HepG2 (cell line): Measurements from ENCODE around the gene DNM3. TPM values are rescaled to one million over a fixed set of nuclear protein-coding genes. Genes with fewer than 3 reads are reported as not detected.

Source experiments
- ATAC-seq: fragments of 200-7000 bp; cut with Tn5 transposase; 3 replicates; pipeline ENCODE4 v1.9.1; 2020; ENCODE audit warnings: mild to moderate bottlenecking, moderate library complexity
- BruUV-seq: library from RNA; stranded (reverse); fragments of 400-500 nt; replicated peaks from 2 replicates; lab custom pipeline; 2021; lab: Mats Ljungman, UMichigan
- CTCF ChIA-PET: fragments of 300-600 bp; formaldehyde crosslinking; extraction: SDS; loops from one replicate; lab custom pipeline; 2021; ENCODE audit warnings: low total read pairs, inconsistent platforms, low intra/inter-chr PET ratio; lab: Yijun Ruan, JAX
- POLR2A ChIA-PET: fragments of 350-600 bp; sonication (Branson Sonifier 250); formaldehyde crosslinking; loops from one replicate; lab custom pipeline; 2020; ENCODE audit warnings: antibody characterized with exemption, inconsistent platforms; lab: Yijun Ruan, JAX
- DNase-seq: peaks from one replicate; pipeline ENCODE4 v3.0.0-alpha.2; 2015; ENCODE audit warnings: low spot score
- FAIRE-seq: peaks from 3 replicates; lab custom pipeline; 2011; peaks lifted over from hg19 to GRCh38; lab: Jason Lieb, UNC
- H2AFZ ChIP-seq: one replicate; pipeline ENCODE4 v1.6.1; 2011; ENCODE audit warnings: low read length, inconsistent platforms
- H3K27ac ChIP-seq: fragments of 300-600 bp; 3 replicates; pipeline ENCODE4 v1.8.0; 2011; ENCODE audit warnings: mixed run types, mild to moderate bottlenecking, mixed read lengths, low read length, inconsistent platforms; ENCODE audit not compliant: insufficient read depth; ENCODE audit errors: extremely low read length
- H3K27me3 ChIP-seq, 2 experiments: fragments of 200-600 bp in 1 of 2; 2 replicates in 1 of 2; 3 replicates in 1 of 2; pipeline versions ENCODE4 v1.6.0 to v1.8.0; 2011; ENCODE audit warnings: low read length in 2 of 2, mild to moderate bottlenecking in 2 of 2, moderate library complexity in 2 of 2, inconsistent platforms in 1 of 2; ENCODE audit not compliant: insufficient read depth in 2 of 2, control insufficient read depth in 1 of 2
- H3K36me3 ChIP-seq, 2 experiments: fragments of 200-600 bp in 1 of 2; replicated peaks in 1 of 2; 2 replicates in 1 of 2; 3 replicates in 1 of 2; pipeline versions ENCODE4 v1.5.1 to v1.8.0; 2011; ENCODE audit warnings: low read length in 2 of 2, inconsistent platforms in 1 of 2; ENCODE audit not compliant: insufficient read depth in 2 of 2, control insufficient read depth in 1 of 2
- H3K4me1 ChIP-seq: 2 replicates; pipeline ENCODE4 v1.5.1; 2012; ENCODE audit warnings: low read length, inconsistent platforms; ENCODE audit not compliant: insufficient read depth
- H3K4me2 ChIP-seq: 2 replicates; pipeline ENCODE4 v1.6.0; 2011; ENCODE audit warnings: low read depth, low read length, inconsistent platforms
- H3K4me3 ChIP-seq, 3 experiments: fragments of 200-600 bp in 1 of 3; sonication (generic), shearing (Covaris generic) in 1 of 3; replicated peaks in 1 of 3; 2 replicates each; pipeline ENCODE4 v1.5.1; 2011 to 2016; ENCODE audit warnings: low read length in 3 of 3, inconsistent platforms in 2 of 3, low read depth in 2 of 3, mild to moderate bottlenecking in 2 of 3, control low read depth in 1 of 3, mixed read lengths in 1 of 3; ENCODE audit not compliant: insufficient read depth in 1 of 3
- H3K79me2 ChIP-seq: one replicate; pipeline ENCODE4 v1.6.1; 2011; ENCODE audit warnings: low read length, inconsistent platforms; ENCODE audit not compliant: insufficient read depth
- H3K9ac ChIP-seq: 2 replicates; pipeline ENCODE4 v1.6.0; 2011; ENCODE audit warnings: mild to moderate bottlenecking, low read depth, low read length, inconsistent platforms; ENCODE audit not compliant: insufficient read depth
- H3K9me3 ChIP-seq: 2 replicates; pipeline ENCODE4 v1.5.1; 2012; ENCODE audit warnings: mild to moderate bottlenecking, low read length
- H4K20me1 ChIP-seq: 2 replicates; pipeline ENCODE4 v1.6.0; 2011; ENCODE audit warnings: inconsistent platforms, mild to moderate bottlenecking, low read length, moderate library complexity; ENCODE audit not compliant: insufficient read depth
- DZIP1 ChIP-seq: sonication (generic); formaldehyde crosslinking; IDR thresholded peaks from 2 replicates; pipeline ENCODE4 v1.5.0; 2020; ENCODE audit warnings: mild to moderate bottlenecking, missing genetic modification reagents
- FOXA3 ChIP-seq: IDR thresholded peaks from 2 replicates; pipeline ENCODE4 v1.6.1; 2016; ENCODE audit warnings: missing genetic modification reagents, missing compliant biosample characterization
- NR2F2 ChIP-seq: IDR thresholded peaks from 2 replicates; pipeline ENCODE4 v1.6.1; 2012; ENCODE audit warnings: low read depth, inconsistent platforms, borderline replicate concordance
- PPARG ChIP-seq: conservative IDR thresholded peaks from 2 replicates; pipeline ENCODE4 v1.6.1; 2016; ENCODE audit warnings: missing biosample characterization, missing genetic modification reagents
- SMYD3 ChIP-seq: sonication (generic); formaldehyde crosslinking; IDR thresholded peaks from 2 replicates; pipeline ENCODE4 v1.8.1; 2023; ENCODE audit warnings: mild to moderate bottlenecking, missing genetic modification reagents
- TBX2 ChIP-seq: sonication (generic); formaldehyde crosslinking; IDR thresholded peaks from 2 replicates; pipeline ENCODE4 v1.5.0; 2020; ENCODE audit warnings: missing genetic modification reagents, mild to moderate bottlenecking, borderline replicate concordance
- ZNF574 ChIP-seq: sonication (generic); formaldehyde crosslinking; IDR thresholded peaks from 2 replicates; pipeline ENCODE4 v1.4.0; 2020; ENCODE audit warnings: missing genetic modification reagents
- WGBS: methylation state at CpG from one replicate; pipeline ENCODE4 v1.1.6; 2017; ENCODE audit warnings: low lambda C conversion rate; 5-methylcytosine and 5-hydroxymethylcytosine counted together
- in situ Hi-C: cut with HindIII; loops from 2 replicates; pipeline ENCODE4 v1.10.0; 2017; ENCODE audit warnings: low pct_unique_long_range_greater_than_20kb; ENCODE audit not compliant: extremely low pct_ligation_motif_present
- intact Hi-C: fragments of 100-400 bp; cut with micrococcal nuclease; formaldehyde crosslinking; loops from one replicate; pipeline ENCODE4 v1.10.0; 2022; ENCODE audit not compliant: unreplicated experiment
- polyA plus RNA-seq, 8 experiments: library from polyadenylated mRNA; depleted of rRNA in 3 of 8; stranded (reverse) in 7 of 8; unstranded in 1 of 8; fragments of >200 nt; fragmentation: Illumina TruSeq in 4 of 8; extraction: Trizol in 4 of 8; gene quantifications; 2 replicates each; pipeline versions ENCODE4 v1.2.1 to v1.2.3, GENCODE V29; 2011 to 2016; ENCODE audit warnings: low read depth in 4 of 8, missing spikeins in 1 of 8, mixed read lengths in 1 of 8; ENCODE audit not compliant: insufficient read depth in 1 of 8
- total RNA-seq, 5 experiments: library from RNA; depleted of rRNA; stranded (reverse); fragments of >200 nt; fragmentation: Illumina TruSeq; extraction: Trizol; gene quantifications; 2 replicates each; pipeline ENCODE4 v1.2.3, GENCODE V29; 2016; ENCODE audit warnings: low read depth in 1 of 5

DNM3 gene
- total and polyA plus RNA-seq, 2 of the 13 experiments (the other 11 are each of a cell fraction or from before 2014, with no cell fraction given): 0.05 TPM; not detected in 1

GRCh38 chr1:172163498-172164215, 322.4 kb downstream of the DNM3 start:
- H3K4me2 ChIP-seq: no peak overlapping the region
- intact Hi-C loops (no loop called here), in situ Hi-C loops (no loop called here)
- BruUV-seq: no TSS peak
- no peaks in the 10 kb centered on the region for H3K36me3 ChIP-seq
- no peaks in the 10 kb centered on the region for H3K27me3 ChIP-seq
- ATAC-seq (no peak), FAIRE-seq (no peak)
- no peaks in the 10 kb centered on the region for H4K20me1 ChIP-seq
- CTCF ChIA-PET: no interaction called here
- H3K27ac ChIP-seq: no peak overlapping the region
- H3K79me2 ChIP-seq: no peaks in the 10 kb centered on the region
- TF ChIP-seq PPARG (CRISPR knock-in tag) (no peak), TBX2 (CRISPR knock-in tag) (no peak), SMYD3 (CRISPR knock-in tag) (no peak), DZIP1 (CRISPR knock-in tag) (no peak), ZNF574 (CRISPR knock-in tag) (no peak), NR2F2 (no peak), FOXA3 (no peak)
- TF ChIP-seq, all 625 proteins: peak for 0
- H3K9me3 ChIP-seq: no peaks in the 10 kb centered on the region
- no peak overlapping the region for H3K9ac ChIP-seq
- POLR2A ChIA-PET: no interaction called here
- 24% methylated on average over 4 of the region's 4 CpGs for WGBS
- no peaks in the 10 kb centered on the region for H3K4me1 ChIP-seq
- H3K4me3 ChIP-seq: no peak overlapping the region
- DNase-seq: no peak
- no peak overlapping the region for H2AFZ ChIP-seq
